Sigmoid colon (tissue), 7 donors: ENCODE measurements around the gene ATXN2. TPM values are rescaled to one million over a fixed set of nuclear protein-coding genes. Genes with fewer than 3 reads are reported as not detected.

ENCODE experiments used
- DNase-seq: peaks from one replicate; pipeline ENCODE4 v3.0.0-alpha.2; 2019
- H3K27ac ChIP-seq, 4 donors: fragments of 200-600 bp; sonication (generic); one replicate each; pipeline ENCODE4 v1.5.1; 2016 to 2019; ENCODE audit warnings: mild to moderate bottlenecking in 1 of 4
- H3K27me3 ChIP-seq, 3 donors: fragments of 200-600 bp; sonication (generic); one replicate each; pipeline ENCODE4 v1.5.1; 2019; ENCODE audit warnings: mild to moderate bottlenecking in 1 of 3
- H3K36me3 ChIP-seq, 4 donors: fragments of 200-600 bp; sonication (generic); one replicate each; pipeline ENCODE4 v1.5.1; 2016 to 2019
- H3K4me1 ChIP-seq, 4 donors: fragments of 200-600 bp; sonication (generic); one replicate each; pipeline ENCODE4 v1.5.1; 2017 to 2019
- H3K4me3 ChIP-seq, 4 donors: fragments of 200-600 bp; sonication (generic); one replicate each; pipeline ENCODE4 v1.5.1; 2017 to 2019; ENCODE audit warnings: mild to moderate bottlenecking in 2 of 4, moderate library complexity in 1 of 4
- H3K9me3 ChIP-seq, 4 donors: fragments of 200-600 bp in 3 of 4; sonication (generic) in 3 of 4; one replicate each; pipeline versions ENCODE4 v1.5.1 to v1.6.1; 2013 to 2019
- CTCF ChIP-seq, 4 experiments: fragments of 450-650 bp in 3 of 4; fragments of 200-600 bp in 1 of 4; IDR thresholded peaks; one replicate each; pipeline ENCODE4 v1.5.1; 2016 to 2019; ENCODE audit warnings: antibody characterized with exemption in 4 of 4, mild to moderate bottlenecking in 3 of 4, moderate library complexity in 2 of 4
- EP300 ChIP-seq, 4 donors: sonication (generic); formaldehyde crosslinking; IDR thresholded peaks; one replicate each; pipeline ENCODE4 v1.6.1; 2017; ENCODE audit warnings: antibody characterized with exemption in 4 of 4
- POLR2A ChIP-seq, 2 donors: fragments of 450-650 bp; IDR thresholded peaks; one replicate each; pipeline ENCODE4 v1.6.1; 2016; ENCODE audit warnings: antibody characterized with exemption in 2 of 2, mild to moderate bottlenecking in 2 of 2, moderate library complexity in 2 of 2
- POLR2AphosphoS5 ChIP-seq, 4 donors: sonication (generic); formaldehyde crosslinking; IDR thresholded peaks; one replicate each; pipeline ENCODE4 v1.6.1; 2017; ENCODE audit warnings: antibody characterized with exemption in 4 of 4
- WGBS, 2 donors: extraction: QIAGEN DNeasy Blood & Tissue Kit; methylation state at CpG; one replicate each; pipeline ENCODE4 v1.1.7; 2013; 5-methylcytosine and 5-hydroxymethylcytosine counted together
- intact Hi-C: fragments of 100-400 bp; cut with DNase I; formaldehyde crosslinking; loops from one replicate; pipeline ENCODE4 v1.15.1; 2023
- polyA plus RNA-seq, 3 donors: library from polyadenylated mRNA; stranded (reverse); fragments of 200-250 nt; gene quantifications; one replicate each; pipeline ENCODE4 v1.2.3, GENCODE V29; 2013
- total RNA-seq, 4 donors: library from RNA; depleted of rRNA; stranded (reverse); fragments of >200 nt; gene quantifications; one replicate each; pipeline ENCODE4 v1.1.0, GENCODE V29; 2016
- donor health status: healthy with polysubstance abuse.
- donor health status: Bipolar disorder and iron deficiency.
- donor health status: healthy.

ATXN2 gene
- total and polyA plus RNA-seq, 7 donors, result 6.5 to 119 (median 42.5) TPM

- H3K4me1 ChIP-seq, result no peaks in the 10 kb centered on the region
- WGBS, 2 donors, result 96 to 100% methylated on average over 1 of the region's 1 CpG
- intact Hi-C loops, result loop anchor here (10.0 kb wide), 1 partner anchor 121 kb away; no protein-coding TSS in a partner anchor
- H3K27ac ChIP-seq, result no peak overlapping the region
- TF ChIP-seq POLR2AphosphoS5 (IDR thresholded peaks at IDR 0.05) (no peak), POLR2A (IDR thresholded peaks at IDR 0.05) (no peak), EP300 (IDR thresholded peaks at IDR 0.05) (no peak)
- no peaks in the 10 kb centered on the region for H3K9me3 ChIP-seq
- H3K36me3 ChIP-seq, result peaks cover 0 to 79% (median 17%) of the 10 kb centered on the region in 4 donors
- DNase-seq, result no peak
- H3K4me3 ChIP-seq, result no peak overlapping the region
- H3K27me3 ChIP-seq, result no peaks in the 10 kb centered on the region
Observed at GRCh38 chr12:111544032-111544431, 55.1 kb downstream of the ATXN2 start.

- Histone ChIP-seq H3K36me3 (peaks cover 0 to 64% (median 5%) of the 10 kb centered on the region in 4 donors), H3K9me3 (no peaks in the 10 kb centered on the region), H3K4me1 (no peaks in the 10 kb centered on the region), H3K27me3 (no peaks in the 10 kb centered on the region), H3K27ac (no peak overlapping the region), H3K4me3 (no peak overlapping the region)
- intact Hi-C loops, result no loop called here
- WGBS, 2 donors, result 94 to 96% methylated on average over 2 of the region's 2 CpGs
- no peak for DNase-seq
- TF ChIP-seq EP300 (IDR thresholded peaks at IDR 0.05) (no peak), POLR2AphosphoS5 (IDR thresholded peaks at IDR 0.05) (no peak)
Observed at GRCh38 chr12:111532751-111533150, 66.4 kb downstream of the ATXN2 start.

DNA sequence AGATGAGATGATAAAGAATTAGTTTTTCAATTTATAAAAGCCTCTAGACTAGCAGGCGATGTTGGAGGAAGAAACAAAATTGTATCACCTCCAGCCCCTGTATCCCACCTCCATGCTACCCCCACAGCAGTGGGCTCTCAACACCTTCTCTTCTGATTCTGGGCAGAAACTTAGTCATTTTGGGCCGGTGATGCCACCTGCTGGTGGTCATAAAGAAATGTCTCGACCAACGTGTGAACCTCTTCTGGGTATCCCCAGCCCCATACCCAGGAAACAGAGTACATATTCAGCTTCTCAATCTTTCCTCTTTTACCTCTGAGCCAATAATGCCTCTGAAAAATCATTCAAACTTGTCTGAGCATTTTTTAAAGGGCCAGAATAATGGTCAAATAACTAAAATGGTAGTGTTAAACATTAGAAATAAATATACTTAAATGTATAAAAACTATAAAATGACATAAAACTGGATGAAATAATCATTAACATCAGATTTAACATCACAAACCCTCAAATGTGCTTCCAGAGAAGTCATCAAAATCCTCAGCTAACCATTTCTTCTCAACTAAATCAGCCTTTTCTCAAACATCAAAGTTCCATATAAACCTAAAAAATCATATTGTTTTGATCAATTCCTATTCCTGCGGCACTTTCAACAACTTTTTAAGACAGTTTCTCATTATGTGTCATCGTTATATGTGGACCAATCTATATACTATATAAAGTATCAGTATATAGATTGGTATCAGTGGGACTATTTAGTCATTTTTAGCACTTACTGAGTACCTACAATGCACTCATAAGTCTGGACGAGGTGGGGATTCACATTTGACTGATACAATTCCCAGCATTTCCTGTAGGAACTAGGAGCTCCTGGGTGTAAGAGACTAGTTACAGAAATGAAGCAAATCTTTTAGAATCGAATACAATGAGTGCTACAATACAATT, 69.4 kb downstream of the ATXN2 start:
- no peak for TF ChIP-seq POLR2A (IDR thresholded peaks at IDR 0.05)
- TF ChIP-seq CTCF (IDR thresholded peaks at IDR 0.05), result peak in 3 of 4 experiments; percentile 40 to 58 (median 51)
- no peak overlapping the region for H3K4me3 ChIP-seq
- no peaks in the 10 kb centered on the region for H3K27me3 ChIP-seq
- H3K9me3 ChIP-seq, result no peaks in the 10 kb centered on the region
- 56% methylated on average over 8 of the region's 8 CpGs for WGBS, 2 donors
- no peak overlapping the region for H3K27ac ChIP-seq
- no peaks in the 10 kb centered on the region for H3K4me1 ChIP-seq
- H3K36me3 ChIP-seq, result peaks cover 0 to 68% (median 8%) of the 10 kb centered on the region in 4 donors
- intact Hi-C loops, result loop anchor here (5.0 kb wide), 1 partner anchor 127 kb away; no protein-coding TSS in a partner anchor
- DNase-seq, result no peak

DNA sequence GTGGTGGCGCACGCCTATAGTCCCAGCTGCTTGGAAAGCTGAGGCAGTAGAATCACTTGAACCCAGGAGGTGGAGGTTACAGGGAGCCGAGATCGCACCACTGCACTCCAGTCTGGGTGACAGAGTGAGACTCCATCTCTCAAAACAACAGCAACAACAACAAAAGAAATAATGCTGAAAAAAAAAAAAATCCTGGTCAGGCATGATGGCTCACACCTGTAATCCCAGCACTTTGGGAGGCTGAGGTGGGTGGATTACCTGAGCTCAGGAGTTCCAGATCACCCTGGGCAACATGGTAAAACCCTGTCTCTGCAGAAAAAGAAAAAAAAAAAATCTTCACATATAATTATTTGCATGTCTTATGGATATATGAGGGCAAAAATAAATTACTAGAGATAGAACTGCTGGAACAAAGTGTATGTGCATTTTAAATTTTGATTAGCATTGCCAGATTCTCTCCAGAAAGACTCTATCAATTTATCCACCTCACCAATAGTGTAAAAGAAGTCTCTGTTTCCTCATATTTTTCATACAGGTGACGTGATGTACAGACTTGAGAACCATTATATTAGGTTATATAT, 75.4 kb downstream of the ATXN2 start:
- TF ChIP-seq EP300 (IDR thresholded peaks at IDR 0.05) (no peak), POLR2A (IDR thresholded peaks at IDR 0.05) (no peak), CTCF (IDR thresholded peaks at IDR 0.05) (no peak), POLR2AphosphoS5 (IDR thresholded peaks at IDR 0.05) (no peak)
- Histone ChIP-seq H3K4me3 (no peak overlapping the region), H3K9me3 (no peaks in the 10 kb centered on the region), H3K36me3 (peaks cover 11 to 90% (median 36%) of the 10 kb centered on the region in 4 donors), H3K4me1 (no peaks in the 10 kb centered on the region), H3K27ac (no peak overlapping the region), H3K27me3 (no peaks in the 10 kb centered on the region)
- intact Hi-C loops, result no loop called here
- no peak for DNase-seq
- 96 to 97% methylated on average over 5 of the region's 5 CpGs for WGBS, 2 donors

- Histone ChIP-seq H3K4me1 (no peaks in the 10 kb centered on the region), H3K36me3 (peaks cover 11 to 98% (median 46%) of the 10 kb centered on the region in 4 donors), H3K4me3 (no peak overlapping the region), H3K27ac (no peak overlapping the region), H3K27me3 (no peaks in the 10 kb centered on the region), H3K9me3 (no peaks in the 10 kb centered on the region)
- no peak for DNase-seq
- no peak for TF ChIP-seq POLR2AphosphoS5 (IDR thresholded peaks at IDR 0.05)
- TF ChIP-seq CTCF (IDR thresholded peaks at IDR 0.05), result no peak
- TF ChIP-seq POLR2A (IDR thresholded peaks at IDR 0.05), result no peak
- no peak for TF ChIP-seq EP300 (IDR thresholded peaks at IDR 0.05)
- intact Hi-C loops, result no loop called here
- WGBS, 2 donors, result 90 to 94% methylated on average over 2 of the region's 2 CpGs
Observed at GRCh38 chr12:111521801-111522200, 77.3 kb downstream of the ATXN2 start.
